ENCODE results near the gene CRYZL1.

DNA sequence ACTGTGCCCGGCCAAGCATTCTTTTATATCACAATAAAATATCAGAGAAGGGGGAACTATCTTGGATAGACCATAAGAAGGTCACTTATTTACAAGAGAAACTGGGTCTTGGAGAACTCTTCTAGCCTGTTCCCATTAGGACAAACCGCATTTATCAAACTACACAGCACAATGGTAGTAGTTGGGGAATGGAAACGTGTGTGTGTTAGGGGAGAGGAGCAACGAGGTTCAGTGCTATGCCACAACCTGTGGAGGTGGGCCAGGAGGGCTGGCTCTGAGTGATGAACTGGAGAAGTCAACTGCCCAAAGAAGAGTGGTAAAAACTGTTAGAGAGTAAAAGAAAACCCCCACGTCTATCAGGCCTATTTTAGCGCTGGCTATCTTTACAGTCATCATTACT is 54.6 kb downstream of the CRYZL1 start:
- TF ChIP-seq, protein P1, sequence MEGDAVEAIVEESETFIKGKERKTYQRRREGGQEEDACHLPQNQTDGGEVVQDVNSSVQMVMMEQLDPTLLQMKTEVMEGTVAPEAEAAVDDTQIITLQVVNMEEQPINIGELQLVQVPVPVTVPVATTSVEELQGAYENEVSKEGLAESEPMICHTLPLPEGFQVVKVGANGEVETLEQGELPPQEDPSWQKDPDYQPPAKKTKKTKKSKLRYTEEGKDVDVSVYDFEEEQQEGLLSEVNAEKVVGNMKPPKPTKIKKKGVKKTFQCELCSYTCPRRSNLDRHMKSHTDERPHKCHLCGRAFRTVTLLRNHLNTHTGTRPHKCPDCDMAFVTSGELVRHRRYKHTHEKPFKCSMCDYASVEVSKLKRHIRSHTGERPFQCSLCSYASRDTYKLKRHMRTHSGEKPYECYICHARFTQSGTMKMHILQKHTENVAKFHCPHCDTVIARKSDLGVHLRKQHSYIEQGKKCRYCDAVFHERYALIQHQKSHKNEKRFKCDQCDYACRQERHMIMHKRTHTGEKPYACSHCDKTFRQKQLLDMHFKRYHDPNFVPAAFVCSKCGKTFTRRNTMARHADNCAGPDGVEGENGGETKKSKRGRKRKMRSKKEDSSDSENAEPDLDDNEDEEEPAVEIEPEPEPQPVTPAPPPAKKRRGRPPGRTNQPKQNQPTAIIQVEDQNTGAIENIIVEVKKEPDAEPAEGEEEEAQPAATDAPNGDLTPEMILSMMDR (IDR thresholded peaks at IDR 0.05), result no peak
- TF ChIP-seq, protein P2, sequence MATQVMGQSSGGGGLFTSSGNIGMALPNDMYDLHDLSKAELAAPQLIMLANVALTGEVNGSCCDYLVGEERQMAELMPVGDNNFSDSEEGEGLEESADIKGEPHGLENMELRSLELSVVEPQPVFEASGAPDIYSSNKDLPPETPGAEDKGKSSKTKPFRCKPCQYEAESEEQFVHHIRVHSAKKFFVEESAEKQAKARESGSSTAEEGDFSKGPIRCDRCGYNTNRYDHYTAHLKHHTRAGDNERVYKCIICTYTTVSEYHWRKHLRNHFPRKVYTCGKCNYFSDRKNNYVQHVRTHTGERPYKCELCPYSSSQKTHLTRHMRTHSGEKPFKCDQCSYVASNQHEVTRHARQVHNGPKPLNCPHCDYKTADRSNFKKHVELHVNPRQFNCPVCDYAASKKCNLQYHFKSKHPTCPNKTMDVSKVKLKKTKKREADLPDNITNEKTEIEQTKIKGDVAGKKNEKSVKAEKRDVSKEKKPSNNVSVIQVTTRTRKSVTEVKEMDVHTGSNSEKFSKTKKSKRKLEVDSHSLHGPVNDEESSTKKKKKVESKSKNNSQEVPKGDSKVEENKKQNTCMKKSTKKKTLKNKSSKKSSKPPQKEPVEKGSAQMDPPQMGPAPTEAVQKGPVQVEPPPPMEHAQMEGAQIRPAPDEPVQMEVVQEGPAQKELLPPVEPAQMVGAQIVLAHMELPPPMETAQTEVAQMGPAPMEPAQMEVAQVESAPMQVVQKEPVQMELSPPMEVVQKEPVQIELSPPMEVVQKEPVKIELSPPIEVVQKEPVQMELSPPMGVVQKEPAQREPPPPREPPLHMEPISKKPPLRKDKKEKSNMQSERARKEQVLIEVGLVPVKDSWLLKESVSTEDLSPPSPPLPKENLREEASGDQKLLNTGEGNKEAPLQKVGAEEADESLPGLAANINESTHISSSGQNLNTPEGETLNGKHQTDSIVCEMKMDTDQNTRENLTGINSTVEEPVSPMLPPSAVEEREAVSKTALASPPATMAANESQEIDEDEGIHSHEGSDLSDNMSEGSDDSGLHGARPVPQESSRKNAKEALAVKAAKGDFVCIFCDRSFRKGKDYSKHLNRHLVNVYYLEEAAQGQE (IDR thresholded peaks at IDR 0.05; ENCODE audit: insufficient read depth in 1 of 2, low read depth in 2 of 2, low read length in 1 of 2), result no peak
- no peak for TF ChIP-seq POLR2AphosphoS5 (IDR thresholded peaks at IDR 0.05; ENCODE audit: low read depth, low read length)
